ENCODE measurements around the gene CDK14.

Gene CDK14

GRCh38 chr7:90595801-90596670, at the start of gene CDK14:
Gene CDK14 (plus strand): TSS chr7:90596321. CDS start chr7:90596628, 307 bp downstream.
- Histone ChIP-seq H3K4me3 (peak within 1 kb of the TSS; percentile 55 to 69 (median 61)), H3K27ac (peak within 1 kb of the TSS; percentile 37 to 88 (median 79))

- Histone ChIP-seq H3K4me3 (no peak overlapping the region), H3K27ac (no peak overlapping the region)
Observed at GRCh38 chr7:90551036-90551435, 45.1 kb upstream of the CDK14 start.

GRCh38 chr7:90552521-90552920, 43.6 kb upstream of the CDK14 start:
- H3K27ac ChIP-seq, result no peak overlapping the region
- no peak overlapping the region for H3K4me3 ChIP-seq

- Histone ChIP-seq H3K27ac (no peak overlapping the region), H3K4me3 (no peak overlapping the region)
Observed at GRCh38 chr7:90560730-90561129, 35.4 kb upstream of the CDK14 start.

GRCh38 chr7:90563286-90563685, 32.8 kb upstream of the CDK14 start:
- no peak overlapping the region for H3K27ac ChIP-seq
- H3K4me3 ChIP-seq, result no peak overlapping the region

- no peak overlapping the region for H3K4me3 ChIP-seq
Observed at GRCh38 chr7:90564455-90564854, 31.7 kb upstream of the CDK14 start.

GRCh38 chr7:90568213-90568612, 27.9 kb upstream of the CDK14 start:
- no peak overlapping the region for H3K27ac ChIP-seq
- H3K4me3 ChIP-seq, result no peak overlapping the region

More at GRCh38 chr7:90564455-90564854, 31.7 kb upstream of the CDK14 start:
- H3K27ac ChIP-seq, result peak overlapping the region in 1 of 21 experiments; percentile 15

GRCh38 chr7:90569368-90569767, 26.8 kb upstream of the CDK14 start:
- H3K27ac ChIP-seq, result no peak overlapping the region
- H3K4me3 ChIP-seq, result peak overlapping the region in 1 of 7 experiments; percentile 1

GRCh38 chr7:90570373-90570959, 25.7 kb upstream of the CDK14 start:
- H3K27ac ChIP-seq, result no peak overlapping the region
- H3K4me3 ChIP-seq, result no peak overlapping the region

- Histone ChIP-seq H3K27ac (no peak overlapping the region), H3K4me3 (no peak overlapping the region)
Observed at GRCh38 chr7:90574146-90574819, 21.8 kb upstream of the CDK14 start.

- Histone ChIP-seq H3K4me3 (no peak overlapping the region), H3K27ac (no peak overlapping the region)
Observed at GRCh38 chr7:90574820-90575187, 21.3 kb upstream of the CDK14 start.

- Histone ChIP-seq H3K27ac (no peak overlapping the region), H3K4me3 (no peak overlapping the region)
Observed at GRCh38 chr7:90579181-90579688, 16.9 kb upstream of the CDK14 start.

GRCh38 chr7:90580051-90580450, 16.1 kb upstream of the CDK14 start:
- H3K27ac ChIP-seq, result no peak overlapping the region
- H3K4me3 ChIP-seq, result no peak overlapping the region

- H3K4me3 ChIP-seq, result no peak overlapping the region
- no peak overlapping the region for H3K27ac ChIP-seq
Observed at GRCh38 chr7:90582164-90582563, 14.0 kb upstream of the CDK14 start.

- no peak overlapping the region for H3K27ac ChIP-seq
- H3K4me3 ChIP-seq, result no peak overlapping the region
Observed at GRCh38 chr7:90584378-90584777, 11.7 kb upstream of the CDK14 start.

- no peak overlapping the region for H3K27ac ChIP-seq
- no peak overlapping the region for H3K4me3 ChIP-seq
Observed at GRCh38 chr7:90586091-90586490, 10.0 kb upstream of the CDK14 start.

- H3K4me3 ChIP-seq, result no peak overlapping the region
- no peak overlapping the region for H3K27ac ChIP-seq
Observed at GRCh38 chr7:90587766-90588165, 8.4 kb upstream of the CDK14 start.

GRCh38 chr7:90592033-90592432, 4.1 kb upstream of the CDK14 start:
- H3K4me3 ChIP-seq, result no peak overlapping the region
- H3K27ac ChIP-seq, result no peak overlapping the region

- Histone ChIP-seq H3K27ac (no peak overlapping the region), H3K4me3 (no peak overlapping the region)
Observed at GRCh38 chr7:90593205-90593604, 2.9 kb upstream of the CDK14 start.

GRCh38 chr7:90594751-90595317, 1.3 kb upstream of the CDK14 start:
- Histone ChIP-seq H3K27ac (peak overlapping the region in 2 of 21 experiments; percentile 79 to 88), H3K4me3 (peak overlapping the region in 1 of 7 experiments; percentile 55)
